Caco-2 (cell line): ENCODE results near the gene CCR9. TPM values are rescaled to one million over a fixed set of nuclear protein-coding genes. Genes with fewer than 3 reads are reported as not detected.
A peak's percentile ranks its signal among the peaks of the same experiment; 100 is the strongest.

Experiments used
- BruUV-seq: library from RNA; stranded (reverse); fragments of 400-500 nt; replicated peaks from 2 replicates; lab custom pipeline; 2021; lab: Mats Ljungman, UMichigan
- CTCF ChIA-PET: fragments of 300-600 bp; sonication (Branson Sonifier 250); formaldehyde crosslinking; loops from one replicate; lab custom pipeline; 2022; ENCODE audit warnings: antibody characterized with exemption; lab: Charles Lee
- POLR2A ChIA-PET: fragments of 300-600 bp; sonication (Branson Sonifier 250); formaldehyde crosslinking; loops from one replicate; lab custom pipeline; 2022; ENCODE audit warnings: antibody characterized with exemption; lab: Charles Lee
- DNase-seq, 2 experiments: peaks; one replicate each; pipeline versions ENCODE4 v3.0.0 to v3.0.0-alpha.2; 2020 to 2022
- H3K27me3 ChIP-seq: replicated peaks from 2 replicates; pipeline ENCODE4 v1.6.0; 2011; ENCODE audit warnings: low read length; ENCODE audit not compliant: control insufficient read depth, insufficient read depth
- H3K36me3 ChIP-seq: 2 replicates; pipeline ENCODE4 v1.5.1; 2011; ENCODE audit warnings: low read length; ENCODE audit not compliant: control insufficient read depth, insufficient read depth
- H3K4me1 ChIP-seq: fragments of 250-450 bp; sonication (Bioruptor Pico); 2 replicates; pipeline ENCODE4 v1.5.1; 2020; ENCODE audit warnings: mild to moderate bottlenecking
- H3K4me3 ChIP-seq: 2 replicates; pipeline ENCODE4 v1.5.1; 2011; ENCODE audit warnings: low read depth, mild to moderate bottlenecking, control low read depth, low read length
- H3K9me3 ChIP-seq: fragments of 250-450 bp; sonication (Bioruptor Pico); 2 replicates; pipeline ENCODE4 v1.5.1; 2020; ENCODE audit warnings: mild to moderate bottlenecking, moderate library complexity
- H3K27ac Mint-ChIP-seq: one replicate; pipeline ENCODE4 v1.8.0; 2022; ENCODE audit warnings: mixed read lengths; ENCODE audit not compliant: unreplicated experiment
- H3K27me3 Mint-ChIP-seq: one replicate; pipeline ENCODE4 v1.8.0; 2022; ENCODE audit warnings: mixed read lengths; ENCODE audit not compliant: insufficient read depth, unreplicated experiment
- H3K36me3 Mint-ChIP-seq: one replicate; pipeline ENCODE4 v1.8.0; 2022; ENCODE audit warnings: mild to moderate bottlenecking, mixed read lengths; ENCODE audit not compliant: insufficient read depth, unreplicated experiment
- H3K4me1 Mint-ChIP-seq: one replicate; pipeline ENCODE4 v1.8.0; 2022; ENCODE audit warnings: low read depth, mixed read lengths; ENCODE audit not compliant: unreplicated experiment
- H3K4me3 Mint-ChIP-seq: one replicate; pipeline ENCODE4 v1.8.0; 2022; ENCODE audit warnings: mild to moderate bottlenecking, moderate library complexity, mixed read lengths; ENCODE audit not compliant: unreplicated experiment
- H3K9me3 Mint-ChIP-seq: one replicate; pipeline ENCODE4 v1.8.0; 2022; ENCODE audit warnings: mixed read lengths; ENCODE audit not compliant: unreplicated experiment
- CTCF ChIP-seq, 2 experiments: fragments of 200-600 bp in 1 of 2; IDR thresholded peaks; 1 replicate in 1 of 2; 2 replicates in 1 of 2; pipeline versions ENCODE4 v1.5.1 to v1.8.0; 2011 to 2022; ENCODE audit warnings: antibody characterized with exemption in 1 of 2, control low read depth in 1 of 2, inconsistent platforms in 1 of 2, low read depth in 1 of 2, low read length in 1 of 2, mild to moderate bottlenecking in 1 of 2, moderate library complexity in 1 of 2; ENCODE audit not compliant: insufficient read depth in 1 of 2, severe bottlenecking in 1 of 2, unreplicated experiment in 1 of 2
- intact Hi-C: fragments of 100-400 bp; cut with micrococcal nuclease; formaldehyde crosslinking; loops from one replicate; pipeline ENCODE4 v1.10.0; 2022; ENCODE audit not compliant: unreplicated experiment
- total RNA-seq: library from RNA; stranded (reverse); gene quantifications from 2 replicates; pipeline ENCODE4 v1.2.3, GENCODE V29; 2022

Gene CCR9
- total RNA-seq, 1 experiment from 2014 or later, result not detected

- POLR2A ChIA-PET, result no interaction called here
- Mint-ChIP-seq H3K27me3 (no peaks in the 10 kb centered on the region), H3K9me3 (peaks cover 11% of the 10 kb centered on the region), H3K36me3 (peaks cover 9% of the 10 kb centered on the region), H3K4me3 (no peak overlapping the region), H3K27ac (no peak overlapping the region), H3K4me1 (peaks cover 14% of the 10 kb centered on the region)
- peak in 1 of 2 experiments; percentile 10 for DNase-seq
- no peaks in the 10 kb centered on the region for H3K27me3 ChIP-seq
- H3K9me3 ChIP-seq, result no peaks in the 10 kb centered on the region
- H3K4me1 ChIP-seq, result no peaks in the 10 kb centered on the region
- intact Hi-C loops, result no loop called here
- TF ChIP-seq CTCF (IDR thresholded peaks at IDR 0.05; ENCODE audit: insufficient read depth in 1 of 2, low read depth in 1 of 2, low read length in 1 of 2, severe bottlenecking in 1 of 2, unreplicated experiment in 1 of 2), result no peak
- no TSS peak for BruUV-seq
- CTCF ChIA-PET, result no interaction called here
- peaks cover 2% of the 10 kb centered on the region; the same call in 1 of the 2 replicates for H3K36me3 ChIP-seq
- no peak overlapping the region for H3K4me3 ChIP-seq
These were observed 58.7 kb downstream of the CCR9 start for GRCh38 chr3:45944830-45945620.

GRCh38 chr3:45946307-45946706, 60.0 kb downstream of the CCR9 start:
- Mint-ChIP-seq H3K27ac (no peak overlapping the region), H3K27me3 (no peaks in the 10 kb centered on the region), H3K4me3 (no peak overlapping the region), H3K4me1 (peaks cover 8% of the 10 kb centered on the region), H3K9me3 (no peaks in the 10 kb centered on the region), H3K36me3 (peaks cover 9% of the 10 kb centered on the region)
- intact Hi-C loops, result no loop called here
- ChIA-PET CTCF (no interaction called here), POLR2A (no interaction called here)
- Histone ChIP-seq H3K27me3 (no peaks in the 10 kb centered on the region), H3K4me3 (no peak overlapping the region), H3K4me1 (no peaks in the 10 kb centered on the region), H3K9me3 (no peaks in the 10 kb centered on the region), H3K36me3 (peaks cover 2% of the 10 kb centered on the region; the same call in 1 of the 2 replicates)
- BruUV-seq, result no TSS peak
- no peak for DNase-seq
- no peak for TF ChIP-seq CTCF (IDR thresholded peaks at IDR 0.05; ENCODE audit: insufficient read depth in 1 of 2, low read depth in 1 of 2, low read length in 1 of 2, severe bottlenecking in 1 of 2, unreplicated experiment in 1 of 2)

- ChIA-PET POLR2A (no interaction called here), CTCF (interaction anchor here (0.6 kb wide), 1 partner anchor 217 kb away, joined by 6 read pairs; no protein-coding TSS in a partner anchor)
- no TSS peak for BruUV-seq
- Mint-ChIP-seq H3K4me3 (no peak overlapping the region), H3K36me3 (peaks cover 9% of the 10 kb centered on the region), H3K27me3 (no peaks in the 10 kb centered on the region), H3K9me3 (no peaks in the 10 kb centered on the region), H3K27ac (no peak overlapping the region), H3K4me1 (peaks cover 8% of the 10 kb centered on the region)
- H3K27me3 ChIP-seq, result no peaks in the 10 kb centered on the region
- H3K9me3 ChIP-seq, result no peaks in the 10 kb centered on the region
- intact Hi-C loops, result no loop called here
- TF ChIP-seq CTCF (IDR thresholded peaks at IDR 0.05; ENCODE audit: insufficient read depth in 1 of 2, low read depth in 1 of 2, low read length in 1 of 2, severe bottlenecking in 1 of 2, unreplicated experiment in 1 of 2), result no peak
- DNase-seq, result no peak
- H3K4me3 ChIP-seq, result no peak overlapping the region
- no peaks in the 10 kb centered on the region for H3K4me1 ChIP-seq
- peaks cover 2% of the 10 kb centered on the region; the same call in 1 of the 2 replicates for H3K36me3 ChIP-seq
These were observed 60.5 kb downstream of the CCR9 start for GRCh38 chr3:45946875-45947274.
